ENCODE results near the gene CDYL2.
A peak's percentile ranks its signal among the peaks of the same experiment; 100 is the strongest.
"Not testable (repeated sequence)": the region's sequence is repeated elsewhere in the genome, so short reads cannot be mapped to it uniquely, and the experiment has no call there.

Gene CDYL2, protein sequence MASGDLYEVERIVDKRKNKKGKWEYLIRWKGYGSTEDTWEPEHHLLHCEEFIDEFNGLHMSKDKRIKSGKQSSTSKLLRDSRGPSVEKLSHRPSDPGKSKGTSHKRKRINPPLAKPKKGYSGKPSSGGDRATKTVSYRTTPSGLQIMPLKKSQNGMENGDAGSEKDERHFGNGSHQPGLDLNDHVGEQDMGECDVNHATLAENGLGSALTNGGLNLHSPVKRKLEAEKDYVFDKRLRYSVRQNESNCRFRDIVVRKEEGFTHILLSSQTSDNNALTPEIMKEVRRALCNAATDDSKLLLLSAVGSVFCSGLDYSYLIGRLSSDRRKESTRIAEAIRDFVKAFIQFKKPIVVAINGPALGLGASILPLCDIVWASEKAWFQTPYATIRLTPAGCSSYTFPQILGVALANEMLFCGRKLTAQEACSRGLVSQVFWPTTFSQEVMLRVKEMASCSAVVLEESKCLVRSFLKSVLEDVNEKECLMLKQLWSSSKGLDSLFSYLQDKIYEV

DNA sequence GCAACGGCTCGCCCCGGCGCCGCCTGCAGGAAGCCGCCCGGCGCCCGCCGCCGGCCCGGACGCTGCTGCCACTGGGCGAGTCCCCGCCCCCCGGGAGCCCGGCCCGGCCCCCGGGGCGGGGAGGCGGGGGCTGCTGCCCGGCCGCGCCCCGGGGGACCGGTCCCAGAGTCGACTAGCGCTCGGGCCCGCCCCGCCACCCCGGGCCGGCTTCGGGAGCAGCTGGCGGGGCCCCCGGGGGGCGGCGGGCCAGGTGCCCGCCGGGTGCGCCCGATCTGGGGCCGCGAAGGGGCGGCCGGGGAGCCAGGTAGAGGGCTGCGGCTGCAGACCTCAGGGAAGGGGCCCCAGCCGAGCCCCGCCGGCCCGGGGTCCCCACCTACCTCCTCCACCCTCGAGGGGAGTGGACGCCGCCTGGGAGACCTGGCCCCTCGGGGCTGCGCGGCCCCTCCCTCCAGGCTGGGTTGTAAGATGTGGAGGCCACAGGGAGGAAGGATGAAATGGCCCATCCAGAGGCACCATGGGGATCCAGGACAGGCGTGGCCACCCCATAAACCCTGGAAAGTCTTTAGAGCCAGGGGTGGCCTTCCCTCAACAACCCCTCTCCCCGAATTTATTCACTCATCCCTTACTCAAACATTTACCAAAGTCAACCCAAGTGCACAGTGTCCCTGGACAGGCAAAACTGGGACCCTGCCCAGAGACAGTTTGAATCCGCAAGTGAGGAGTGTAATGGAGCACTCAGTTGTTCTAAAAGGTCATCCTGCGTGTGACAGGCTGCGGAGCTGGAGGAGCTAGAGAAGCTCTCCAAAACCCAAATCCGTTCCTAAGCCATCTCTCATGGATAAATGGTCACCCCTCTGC lies at the start of gene CDYL2:
Gene CDYL2, minus strand, starts transcription at position 73 of the 858 bp plus-strand sequence. CDS start 425 bp downstream, outside the sequence.
- peak; percentile 48 for DNase-seq

DNA sequence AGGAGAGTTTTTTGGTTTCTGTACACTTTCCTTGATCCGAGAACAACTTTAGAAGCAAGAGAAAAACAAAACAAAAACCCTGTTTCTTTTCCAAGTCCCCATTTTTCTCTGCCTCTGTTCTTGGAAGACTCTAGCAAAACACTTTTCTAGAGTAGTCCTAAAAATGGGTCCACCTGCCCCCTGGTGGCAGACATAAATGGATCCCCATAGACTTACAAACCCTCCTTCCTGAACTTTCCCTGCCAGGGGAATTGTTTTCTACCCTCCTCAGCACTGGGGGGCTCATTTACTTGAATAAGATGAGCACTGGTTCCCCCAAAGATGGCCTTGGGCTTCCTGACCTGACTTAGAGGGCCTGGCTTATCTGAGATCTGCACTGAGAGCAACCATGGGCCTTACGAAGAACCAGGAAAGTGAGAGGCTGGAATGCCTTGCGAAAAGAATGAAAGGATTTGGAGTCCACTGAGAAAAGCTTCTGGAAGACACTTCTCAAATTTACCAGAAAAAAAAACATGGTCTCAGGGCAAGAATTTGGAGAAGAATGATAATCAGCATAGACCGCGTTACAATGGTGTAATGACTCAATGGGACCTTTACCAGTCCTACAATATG lies 48.0 kb upstream of the CDYL2 start:
- DNase-seq, result no peak

DNA sequence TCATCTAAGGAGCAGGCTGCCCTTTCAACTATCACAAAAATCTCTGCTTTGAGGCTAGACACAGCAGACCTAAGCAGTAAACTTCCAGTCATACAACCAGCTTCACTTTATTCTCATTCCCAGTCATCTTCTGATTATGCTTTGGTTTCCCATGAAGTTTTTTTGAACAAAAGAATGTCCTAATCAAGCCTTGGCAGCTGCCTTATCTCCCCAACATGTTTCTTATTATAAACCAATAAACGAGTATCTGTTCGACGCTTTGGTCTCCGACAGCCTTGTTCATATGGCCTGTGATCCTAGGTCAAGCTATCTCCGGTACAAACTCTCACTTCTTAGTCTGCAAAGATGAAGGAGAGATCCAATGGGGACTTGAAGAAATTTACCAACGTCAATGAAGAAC lies 47.4 kb upstream of the CDYL2 start:
- DNase-seq, result no peak

DNA sequence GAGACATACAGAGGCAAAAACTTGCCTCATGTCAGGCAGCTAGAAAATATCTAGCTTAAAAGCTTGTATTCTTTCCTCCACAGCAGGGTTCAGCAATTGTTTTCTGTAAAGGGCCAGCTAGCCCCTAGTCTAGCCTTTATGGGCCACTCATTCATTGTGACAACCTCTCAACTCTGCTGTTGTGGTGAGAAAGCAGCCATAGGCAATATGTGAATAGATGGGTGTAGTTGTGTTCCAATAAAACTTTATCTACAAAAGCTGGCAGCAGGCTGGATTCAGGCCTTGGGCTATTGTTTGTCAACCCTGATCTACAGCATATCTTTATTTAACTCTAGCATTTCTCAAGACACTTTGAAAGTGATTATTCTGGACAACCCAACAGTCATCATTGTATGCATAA lies 46.4 kb upstream of the CDYL2 start:
- DNase-seq, result no peak

DNA sequence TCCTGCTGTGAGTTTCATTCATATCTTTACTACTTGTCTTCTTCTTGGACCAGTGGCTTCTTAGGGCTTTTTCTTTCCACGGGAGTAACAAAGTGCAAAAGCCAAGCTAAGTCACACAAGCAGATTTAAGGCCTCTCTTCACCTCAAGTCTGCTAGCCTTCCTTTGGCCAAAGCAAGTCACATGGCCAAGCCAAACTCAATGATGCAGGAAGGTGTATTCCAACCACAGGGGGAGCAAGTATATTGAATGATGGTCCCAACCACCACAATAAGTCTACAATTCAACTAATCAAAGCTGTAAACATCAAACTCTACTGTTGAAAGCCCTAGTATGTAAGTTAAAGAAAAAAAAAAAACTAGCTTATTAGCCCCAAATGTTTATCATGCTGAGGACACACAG lies 44.5 kb upstream of the CDYL2 start:
- no peak for DNase-seq

DNA sequence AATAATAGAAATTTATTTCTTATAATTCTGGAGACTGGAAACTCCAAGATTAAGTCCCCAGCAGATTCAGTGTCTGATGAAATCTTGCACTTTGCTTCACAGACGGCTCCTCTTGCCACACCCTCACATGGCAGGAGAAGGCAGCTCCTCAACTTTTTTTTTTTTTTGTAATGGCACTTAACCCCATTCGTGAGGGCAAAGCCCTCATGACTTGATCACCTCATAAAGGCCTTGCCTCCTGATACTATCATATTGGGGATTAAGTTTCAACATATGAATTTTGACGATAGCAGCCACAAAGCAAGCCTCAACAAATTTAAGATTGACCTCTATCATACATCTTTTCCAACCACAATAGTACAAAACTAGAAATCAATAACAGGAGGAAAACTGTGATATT lies 42.3 kb upstream of the CDYL2 start:
- DNase-seq, result no peak

DNA sequence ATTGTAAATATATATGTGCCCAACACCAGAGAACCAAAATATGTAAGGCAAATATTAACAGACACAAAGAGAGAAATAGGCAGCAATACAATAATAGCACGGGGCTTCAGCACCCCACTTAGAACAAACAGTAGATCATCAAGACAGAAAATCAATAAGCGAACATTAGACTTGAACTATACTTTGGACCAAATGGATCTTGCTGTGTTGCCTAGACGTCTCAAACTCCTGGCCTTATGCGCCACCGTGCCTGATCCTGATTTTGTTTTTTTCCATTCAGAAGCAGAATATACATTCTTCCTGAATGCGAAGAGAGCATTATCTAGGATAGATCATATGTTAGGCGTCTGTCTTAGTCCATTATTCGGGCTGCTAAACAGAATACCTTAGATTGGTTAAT lies 41.9 kb upstream of the CDYL2 start:
- no peak for DNase-seq

DNA sequence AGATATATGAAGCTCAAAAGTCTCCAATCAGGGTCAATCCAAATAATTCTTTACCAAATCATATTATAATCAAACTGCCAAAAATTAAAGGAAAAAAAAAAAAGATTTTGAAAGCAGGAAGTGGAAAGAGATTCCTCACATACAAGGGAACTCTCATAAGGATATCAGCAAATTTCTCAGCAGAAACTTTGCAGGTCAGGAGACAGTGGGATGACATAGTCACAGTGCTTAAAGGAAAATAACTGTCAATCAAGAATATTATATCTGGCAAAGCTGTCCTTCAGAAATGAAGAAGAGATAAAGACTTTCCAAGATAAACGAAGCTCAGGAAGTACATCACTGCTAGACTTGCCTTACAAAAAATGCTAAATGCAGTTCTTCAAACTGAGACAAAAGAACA lies 40.0 kb upstream of the CDYL2 start:
- DNase-seq, result no peak

DNA sequence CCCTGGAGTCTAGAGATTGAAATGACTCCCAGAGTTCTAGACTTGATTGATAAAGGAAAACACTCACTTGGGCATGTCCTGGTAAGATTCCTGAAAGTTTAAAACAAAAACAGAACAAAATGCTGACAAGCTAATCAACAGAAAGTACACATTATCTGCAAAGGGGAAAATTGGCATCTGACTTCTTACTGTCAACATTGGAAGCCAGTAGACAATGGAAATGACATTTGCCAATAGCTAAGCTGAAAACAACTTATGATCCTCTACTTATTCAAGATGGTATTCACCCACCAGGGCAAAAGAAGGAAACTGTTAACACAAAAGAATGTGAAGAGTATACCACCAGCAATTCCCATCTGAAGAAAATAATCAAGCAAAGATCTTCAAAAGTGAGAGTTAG lies 36.8 kb upstream of the CDYL2 start:
- DNase-seq, result no peak

DNA sequence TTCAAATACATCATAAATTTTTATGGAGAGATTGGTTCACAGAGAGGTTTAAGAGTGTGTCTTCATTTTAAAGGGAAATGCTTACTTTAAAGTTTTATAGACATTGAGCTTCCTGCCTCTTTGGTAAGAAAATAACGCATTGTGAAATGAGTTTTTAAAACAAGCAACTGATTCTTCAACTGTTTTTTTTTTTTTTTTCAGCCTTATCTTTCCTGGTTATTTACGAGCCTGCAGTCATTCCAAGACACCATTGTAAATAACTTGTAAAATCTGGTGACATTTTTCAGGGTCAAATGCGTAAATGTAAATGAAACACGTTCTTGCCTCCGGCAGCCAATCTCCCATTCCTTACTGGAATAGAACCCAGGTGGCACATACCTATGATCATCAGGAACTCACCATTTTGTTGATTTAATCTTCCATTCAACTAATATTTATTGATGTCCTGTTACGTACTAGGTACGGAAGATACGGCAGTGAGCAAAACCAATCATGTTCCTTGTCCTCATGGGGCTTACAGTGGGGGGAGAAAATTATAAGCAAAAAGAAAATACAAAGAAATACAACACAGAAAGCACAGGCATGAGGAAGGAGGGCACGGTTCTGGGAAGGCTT lies 33.2 kb upstream of the CDYL2 start:
- no peak for DNase-seq

DNA sequence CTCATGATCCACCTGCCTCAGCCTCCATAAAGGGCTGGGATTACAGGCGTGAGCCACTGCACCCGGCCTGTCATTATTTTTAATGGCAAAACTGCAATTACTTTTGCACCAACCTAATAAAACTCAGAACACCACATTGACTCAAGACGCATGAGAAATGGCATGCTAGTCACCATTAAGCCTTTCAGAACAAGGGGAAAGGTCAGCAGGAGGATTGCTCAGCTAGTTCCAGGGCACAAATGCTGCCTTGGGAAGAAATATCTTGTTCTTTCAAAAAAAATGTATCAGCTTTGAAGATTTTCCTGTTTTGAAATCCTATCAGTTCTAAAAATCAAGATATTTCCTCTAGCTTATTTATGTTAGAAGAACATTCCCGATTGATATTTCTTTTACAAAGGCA lies 32.4 kb upstream of the CDYL2 start:
- no peak for DNase-seq

DNA sequence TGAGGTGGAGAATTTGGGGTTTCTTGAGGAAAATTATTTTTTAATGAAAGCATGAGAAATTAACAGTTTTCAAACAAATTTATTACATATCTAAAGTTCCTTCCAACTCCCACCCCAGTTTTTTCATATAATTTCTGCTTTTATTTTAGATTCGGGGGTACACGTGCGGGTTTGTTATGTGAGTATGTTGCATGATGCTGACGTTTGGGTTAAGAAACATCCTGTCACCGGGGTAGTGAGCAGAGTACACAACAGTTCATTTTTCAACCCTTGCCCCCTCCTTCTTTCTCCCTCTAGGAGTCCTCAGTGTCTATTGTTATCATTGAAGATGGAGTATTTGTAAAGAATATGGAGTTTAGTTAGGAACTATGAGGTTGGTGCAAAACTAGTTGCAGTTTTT lies 31.8 kb upstream of the CDYL2 start:
- no peak for DNase-seq

DNA sequence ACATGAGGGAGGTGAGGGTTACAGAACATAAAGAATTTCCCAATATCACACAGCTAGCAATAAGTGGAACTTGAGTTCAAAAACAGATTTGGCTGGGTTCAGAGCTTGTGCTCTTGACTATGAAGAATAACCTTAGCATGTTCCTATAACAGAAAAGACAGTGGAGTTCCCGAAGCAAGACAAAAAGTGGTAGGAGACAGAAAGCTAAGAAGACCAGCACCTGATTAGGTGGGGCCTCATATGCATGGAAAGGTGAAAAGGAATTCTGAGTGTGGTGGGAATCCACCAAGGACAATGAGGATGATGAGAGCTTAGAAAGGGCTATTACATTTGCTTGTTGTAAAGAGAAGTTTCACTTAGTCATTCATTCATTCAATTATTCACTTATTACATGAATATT lies 26.6 kb upstream of the CDYL2 start:
- DNase-seq, result no peak

DNA sequence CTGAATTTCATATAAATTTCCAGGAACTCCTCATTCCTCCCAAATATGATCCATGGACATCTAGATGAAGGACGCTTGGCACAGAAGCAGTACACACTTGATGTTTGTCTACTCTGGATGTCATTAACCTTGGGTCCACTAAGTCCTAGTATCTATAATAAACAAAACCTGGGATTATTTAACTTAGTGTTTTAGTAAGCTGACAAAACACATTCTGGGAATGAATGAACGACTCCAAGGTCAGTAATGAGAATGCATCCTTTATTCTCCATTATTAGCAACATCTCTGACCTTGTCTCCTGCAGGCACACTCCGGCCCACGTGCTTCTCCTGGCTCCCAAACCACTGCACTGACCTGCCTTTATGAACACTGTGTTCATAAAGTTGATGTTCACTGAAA lies 24.1 kb upstream of the CDYL2 start:
- no peak for DNase-seq

DNA sequence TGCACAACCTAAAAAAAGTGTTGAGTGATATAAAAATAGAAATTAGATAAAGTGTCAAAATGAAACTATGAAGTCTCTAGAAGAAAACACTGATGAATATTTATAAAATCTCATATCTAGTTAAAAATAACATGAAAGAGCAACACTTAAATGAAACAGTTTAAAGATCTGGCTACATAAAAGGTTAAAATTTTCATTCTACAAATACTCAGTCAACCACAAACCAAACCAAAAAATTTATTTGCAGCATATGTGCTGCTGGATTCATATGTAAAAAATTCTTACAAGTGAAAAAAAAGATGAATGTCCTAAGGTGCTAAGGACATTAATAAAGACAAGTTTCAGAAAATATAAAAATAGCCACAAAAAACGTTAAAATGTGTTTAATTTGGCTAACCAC lies 22.6 kb upstream of the CDYL2 start:
- DNase-seq, result no peak

DNA sequence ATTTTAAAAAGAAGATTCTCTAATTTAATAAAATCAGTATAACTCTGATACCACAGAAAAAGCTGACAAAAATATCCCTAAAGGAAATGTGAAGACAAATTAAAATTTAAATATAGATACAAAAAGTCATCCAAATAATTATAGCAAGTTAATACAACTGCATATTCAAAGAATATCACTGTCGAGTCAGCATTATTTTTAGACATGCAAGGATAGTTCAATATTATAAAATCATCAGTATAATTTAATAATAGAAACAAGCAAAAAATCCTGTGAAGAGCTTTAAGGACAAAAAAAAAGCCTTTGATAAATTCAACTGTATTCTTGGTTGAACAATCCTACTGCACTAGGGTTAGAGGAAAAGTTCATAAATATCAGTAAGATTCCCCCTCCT lies 21.0 kb upstream of the CDYL2 start:
- DNase-seq, result no peak

DNA sequence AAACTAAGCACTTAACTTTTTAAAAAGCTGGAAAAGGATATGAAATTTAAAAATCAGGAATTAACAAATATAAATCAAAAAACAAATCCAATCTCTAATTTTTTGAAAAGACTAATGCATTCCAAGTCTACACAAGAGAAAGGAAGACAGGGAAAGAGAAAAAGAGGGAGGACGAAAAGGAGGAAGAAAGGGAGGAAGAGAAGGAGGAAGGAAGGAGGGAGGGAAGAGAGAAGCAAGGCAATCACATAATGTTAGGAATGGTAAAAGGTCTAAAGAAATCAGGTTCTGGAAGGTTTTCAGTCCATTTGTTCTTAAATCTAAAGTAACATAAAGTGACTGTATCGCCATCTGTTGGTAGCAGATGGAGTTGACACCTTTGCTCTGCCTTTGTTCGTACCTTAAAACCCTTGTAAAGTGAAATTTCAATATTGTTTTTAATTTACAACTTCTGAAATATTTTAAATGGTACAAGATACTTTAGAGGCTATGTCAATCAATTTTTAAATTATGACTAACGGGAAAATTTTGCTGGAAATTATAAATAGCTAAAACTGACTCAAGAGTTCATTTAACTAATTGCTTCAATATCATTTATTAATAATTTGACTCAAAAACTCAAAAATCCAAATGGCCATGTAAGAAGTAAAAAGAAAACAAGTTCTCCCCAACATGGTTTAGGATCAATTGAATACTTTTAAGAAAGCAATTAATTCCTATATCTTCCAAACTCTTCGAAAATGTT lies 20.4 kb upstream of the CDYL2 start:
- peak; percentile 31 for DNase-seq

DNA sequence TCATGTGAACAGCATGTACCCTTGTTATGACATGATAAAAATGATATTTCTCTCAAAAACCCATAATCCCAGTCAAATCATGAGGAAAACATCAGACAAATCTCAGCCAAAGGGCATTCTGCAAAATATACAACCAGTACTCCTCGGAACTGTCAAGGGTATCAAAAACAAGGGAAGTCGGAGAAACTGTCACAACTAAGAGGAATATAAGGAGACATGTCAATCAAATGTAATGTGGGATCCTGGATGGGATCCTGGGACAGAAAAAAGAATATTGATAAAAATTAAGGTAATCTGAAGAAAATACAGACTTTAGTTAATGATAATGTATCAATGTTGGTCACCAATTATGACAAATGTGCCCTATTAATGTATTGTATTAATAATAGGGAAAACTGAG lies 15.6 kb upstream of the CDYL2 start:
- DNase-seq, result no peak

DNA sequence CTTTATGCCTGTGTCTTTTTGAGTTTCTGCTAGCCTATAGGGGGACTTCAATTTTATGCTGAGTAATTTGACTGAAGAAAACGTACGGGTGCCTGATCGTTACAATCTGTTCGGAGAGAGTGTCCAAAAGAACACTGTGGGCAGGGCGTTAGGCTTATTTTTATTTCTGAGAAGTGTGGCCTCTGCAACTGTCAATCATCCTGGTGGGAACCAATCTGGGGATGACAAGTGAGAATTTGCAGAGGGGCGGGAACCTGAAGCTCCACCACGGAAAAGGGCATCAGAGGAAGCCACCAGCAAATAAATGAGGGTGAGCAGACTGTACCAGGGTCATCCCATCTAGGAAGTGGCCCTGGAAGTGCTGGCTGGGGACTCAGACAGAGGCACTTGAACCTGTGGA lies 12.0 kb upstream of the CDYL2 start:
- no peak for DNase-seq

DNA sequence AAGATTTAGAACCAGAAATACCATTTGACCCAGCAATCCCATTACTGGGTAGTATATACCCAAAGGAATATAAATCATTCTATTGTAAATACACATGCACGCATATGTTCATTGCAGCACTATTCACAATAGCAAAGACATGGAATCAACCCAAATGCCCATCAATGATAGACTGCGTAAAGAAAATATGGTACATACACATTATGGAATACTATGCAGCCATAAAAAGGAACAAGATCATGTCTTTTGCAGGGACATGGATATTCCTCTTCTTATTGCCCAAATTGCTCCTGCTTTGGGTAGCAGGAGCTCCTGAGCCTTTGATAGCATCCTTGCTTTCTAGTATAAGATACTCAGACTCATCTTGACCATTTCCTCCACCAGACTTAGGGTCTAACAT lies 10.9 kb upstream of the CDYL2 start:
- DNase-seq, result not testable (repeated sequence)

DNA sequence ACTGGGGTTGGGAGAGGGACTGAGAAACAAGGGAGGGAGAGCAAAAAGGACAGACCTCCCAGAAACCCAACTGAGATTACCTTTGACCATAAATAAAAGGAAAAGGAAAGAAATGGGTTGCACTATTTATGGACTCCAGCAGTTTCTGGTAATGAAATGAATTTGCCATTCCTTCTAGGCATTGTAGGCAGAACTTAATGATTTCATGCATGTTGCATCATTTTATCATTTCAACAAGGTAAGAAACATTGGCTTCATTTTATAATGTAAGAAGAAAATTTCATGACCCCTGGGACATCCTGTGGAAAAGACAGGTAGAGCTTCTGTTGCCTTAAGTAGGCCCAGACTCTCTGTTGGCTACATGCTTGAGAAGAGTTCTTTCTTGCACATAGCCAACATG lies 8.2 kb upstream of the CDYL2 start:
- DNase-seq, result no peak

DNA sequence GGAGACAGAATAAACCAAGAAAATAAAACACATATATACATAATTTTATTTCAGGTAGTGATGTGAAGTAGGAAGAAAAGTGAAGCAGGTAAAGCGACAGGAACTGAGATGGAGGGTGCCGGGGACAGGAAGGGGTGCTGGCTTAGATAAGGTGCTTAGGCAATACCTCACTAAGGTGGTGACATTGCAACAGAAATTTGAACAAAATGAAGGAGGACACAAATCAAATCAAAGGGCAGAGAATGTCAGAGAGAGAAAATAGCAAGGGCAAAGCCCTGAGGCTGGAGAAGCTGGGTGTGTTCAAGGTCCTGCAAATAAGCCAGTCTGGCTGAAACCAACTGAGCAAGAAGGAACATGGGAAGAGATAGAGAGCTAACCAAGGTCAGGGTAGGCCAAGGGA lies 5.0 kb upstream of the CDYL2 start:
- no peak for DNase-seq

DNA sequence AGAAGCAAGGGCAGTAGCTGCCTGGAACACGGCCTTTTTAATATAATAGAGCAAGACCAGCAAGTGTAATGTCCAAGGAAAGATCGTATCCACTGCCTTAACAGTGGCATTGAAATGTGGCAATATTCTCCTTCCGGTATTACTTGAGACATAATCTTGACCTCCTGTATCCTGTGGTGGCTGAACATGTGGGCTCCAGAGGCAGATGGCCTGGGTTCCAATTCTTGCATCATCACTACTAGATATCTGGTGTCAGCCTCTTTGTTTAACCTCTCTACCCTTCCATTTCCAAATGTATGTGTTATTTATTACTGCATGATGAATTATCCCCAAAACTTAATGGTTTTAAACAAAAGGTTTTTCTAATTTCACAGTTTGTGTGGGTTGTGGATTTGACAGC lies 3.5 kb upstream of the CDYL2 start:
- no peak for DNase-seq
